HepG2 (cell line): ENCODE results near the gene TAF3. TPM values are rescaled to one million over a fixed set of nuclear protein-coding genes. Genes with fewer than 3 reads are reported as not detected.

Source experiments
- ATM ChIP-seq: fragments of 450-650 bp; IDR thresholded peaks from 2 replicates; pipeline ENCODE4 v1.7.1; 2017; ENCODE audit warnings: mild to moderate bottlenecking, borderline replicate concordance
- BCL6 ChIP-seq: IDR thresholded peaks from 2 replicates; pipeline ENCODE4 v1.6.1; 2016; ENCODE audit warnings: missing genetic modification reagents, missing compliant biosample characterization
- BCLAF1 ChIP-seq: fragments of 450-650 bp; IDR thresholded peaks from 2 replicates; pipeline ENCODE4 v1.6.1; 2017; ENCODE audit warnings: mild to moderate bottlenecking
- CEBPZ ChIP-seq: IDR thresholded peaks from 2 replicates; pipeline ENCODE4 v1.6.1; 2012; ENCODE audit warnings: low read length, improper control_type of control experiment
- ISX ChIP-seq: sonication (generic); formaldehyde crosslinking; conservative IDR thresholded peaks from 2 replicates; pipeline ENCODE4 v1.5.0; 2020; ENCODE audit warnings: missing genetic modification reagents
- KAT8 ChIP-seq: IDR thresholded peaks from 2 replicates; pipeline ENCODE4 v1.6.1; 2016; ENCODE audit warnings: missing genetic modification reagents, missing compliant biosample characterization
- KMT2A ChIP-seq: sonication (generic); formaldehyde crosslinking; IDR thresholded peaks from 2 replicates; pipeline ENCODE4 v1.4.0; 2020; ENCODE audit warnings: missing genetic modification reagents
- ZC3H4 ChIP-seq: sonication (generic); formaldehyde crosslinking; IDR thresholded peaks from 2 replicates; pipeline ENCODE4 v1.4.0; 2020; ENCODE audit warnings: missing genetic modification reagents, borderline replicate concordance
- ZFP36 ChIP-seq: fragments of 150-350 bp; IDR thresholded peaks from 2 replicates; pipeline ENCODE4 v1.6.1; 2018; ENCODE audit warnings: borderline replicate concordance, low read length, low read depth; ENCODE audit not compliant: partially characterized antibody
- ZNF256 ChIP-seq: sonication (generic); formaldehyde crosslinking; conservative IDR thresholded peaks from 2 replicates; pipeline ENCODE4 v1.4.0; 2020; ENCODE audit warnings: missing genetic modification reagents
- ZNF260 ChIP-seq: sonication (generic); formaldehyde crosslinking; IDR thresholded peaks from 2 replicates; pipeline ENCODE4 v1.4.0; 2020; ENCODE audit warnings: missing genetic modification reagents, low read depth, mild to moderate bottlenecking, borderline replicate concordance
- ZNF570 ChIP-seq: sonication (generic); formaldehyde crosslinking; IDR thresholded peaks from 2 replicates; pipeline ENCODE4 v1.4.0; 2020; ENCODE audit warnings: mild to moderate bottlenecking, missing genetic modification reagents, borderline replicate concordance
- ZNF580 ChIP-seq: IDR thresholded peaks from 2 replicates; pipeline ENCODE4 v1.6.1; 2016; ENCODE audit warnings: low read depth, borderline replicate concordance
- ZNF609 ChIP-seq: sonication (generic); formaldehyde crosslinking; IDR thresholded peaks from 2 replicates; pipeline ENCODE4 v1.4.0; 2020; ENCODE audit warnings: mild to moderate bottlenecking, missing genetic modification reagents, borderline replicate concordance
- ZNF788 ChIP-seq: sonication (generic); formaldehyde crosslinking; IDR thresholded peaks from 2 replicates; pipeline ENCODE4 v1.5.0; 2020; ENCODE audit warnings: mild to moderate bottlenecking, missing genetic modification reagents, borderline replicate concordance
- ZSCAN21 ChIP-seq: sonication (generic); formaldehyde crosslinking; IDR thresholded peaks from 2 replicates; pipeline ENCODE4 v1.8.0; 2022; ENCODE audit warnings: mild to moderate bottlenecking, missing genetic modification reagents, moderate library complexity, borderline replicate concordance
- polyA plus RNA-seq, 8 experiments: library from polyadenylated mRNA; depleted of rRNA in 3 of 8; stranded (reverse) in 7 of 8; unstranded in 1 of 8; fragments of >200 nt; fragmentation: Illumina TruSeq in 4 of 8; extraction: Trizol in 4 of 8; gene quantifications; 2 replicates each; pipeline versions ENCODE4 v1.2.1 to v1.2.3, GENCODE V29; 2011 to 2016; ENCODE audit warnings: low read depth in 4 of 8, missing spikeins in 1 of 8, mixed read lengths in 1 of 8; ENCODE audit not compliant: insufficient read depth in 1 of 8
- total RNA-seq, 5 experiments: library from RNA; depleted of rRNA; stranded (reverse); fragments of >200 nt; fragmentation: Illumina TruSeq; extraction: Trizol; gene quantifications; 2 replicates each; pipeline ENCODE4 v1.2.3, GENCODE V29; 2016; ENCODE audit warnings: low read depth in 1 of 5
- TF ChIP-seq, protein P1 (sequence below): sonication (generic); formaldehyde crosslinking; IDR thresholded peaks from 2 replicates; pipeline ENCODE4 v1.8.0; 2022; ENCODE audit warnings: missing genetic modification reagents, low read depth, mild to moderate bottlenecking, borderline replicate concordance

TAF3 gene
- total and polyA plus RNA-seq, 2 of the 13 experiments (the other 11 are each of a cell fraction or from before 2014, with no cell fraction given), result 1.7 to 2.9 TPM

DNA sequence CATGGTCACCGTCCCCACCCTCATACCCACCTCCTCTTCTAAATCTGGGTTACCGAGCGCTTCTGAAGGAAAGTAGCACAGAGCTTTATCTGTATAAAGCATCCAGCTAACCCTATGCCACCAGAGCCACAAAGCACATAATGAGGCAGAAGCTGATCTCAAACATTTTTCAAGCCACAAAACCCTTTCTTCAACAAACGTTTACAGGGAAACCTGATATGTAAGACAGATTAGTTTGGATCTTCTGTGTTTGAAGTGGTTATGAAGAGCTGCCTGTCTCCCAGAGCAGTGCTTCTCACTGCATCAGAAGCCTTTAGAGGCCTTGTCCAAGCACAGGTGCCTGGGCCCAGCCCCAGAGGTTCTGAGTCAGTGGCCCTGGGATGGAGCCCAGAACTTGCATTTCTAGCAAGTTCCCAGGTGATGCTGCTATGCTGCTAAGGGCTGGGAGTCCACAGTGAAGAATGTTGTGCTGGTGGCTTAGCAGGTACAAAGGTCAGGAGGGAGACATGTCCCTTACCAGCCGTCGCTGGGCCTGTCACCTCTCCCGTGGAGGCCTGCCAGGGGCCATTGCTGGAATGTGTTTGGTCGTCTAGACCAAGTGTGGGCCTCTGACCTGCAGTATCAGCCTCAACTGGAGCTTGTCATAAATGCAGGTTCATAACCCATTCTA, 90.4 kb downstream of the TAF3 start (continued):
- TF ChIP-seq CEBPZ (no peak), ATM (no peak), ZNF570 (CRISPR knock-in tag) (no peak), ISX (CRISPR knock-in tag) (no peak), KAT8 (peak; percentile 27; the same call in 1 of the 2 replicates), ZNF256 (CRISPR knock-in tag) (no peak), KMT2A (peak; percentile 76), ZNF788 (CRISPR knock-in tag) (peak; percentile 81; the same call in 1 of the 2 replicates), ZNF580 (CRISPR knock-in tag) (0 out of 2 replicates have a peak, but pooled peaks have one; percentile 59), ZNF260 (CRISPR knock-in tag) (no peak), ZNF609 (CRISPR knock-in tag) (no peak), ZSCAN21 (CRISPR knock-in tag) (0 out of 2 replicates have a peak, but pooled peaks have one; percentile 44), BCLAF1 (no peak), ZFP36 (no peak), BCL6 (CRISPR knock-in tag) (peak; percentile 74), ZC3H4 (no peak)
- TF ChIP-seq, protein P1, sequence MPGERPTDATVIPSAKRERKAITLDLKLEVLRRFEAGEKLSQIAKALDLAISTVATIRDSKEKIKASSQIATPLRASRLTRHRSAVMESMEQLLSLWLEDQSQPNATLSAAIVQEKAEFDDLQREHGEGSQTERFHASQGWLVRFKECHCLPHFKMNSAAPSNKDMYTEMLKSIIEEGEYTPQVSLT (CRISPR knock-in tag), result no peak
